Chondrocyte (in vitro differentiated cells): ENCODE data around the gene CTU1. TPM values are rescaled to one million over a fixed set of nuclear protein-coding genes. Genes with fewer than 3 reads are reported as not detected.

Experiments used
- DNase-seq: peaks from one replicate; pipeline ENCODE4 v3.0.0; 2021; ENCODE audit warnings: mixed read lengths, low spot score
- H3K27ac Mint-ChIP-seq: one replicate; pipeline ENCODE4 v1.8.0; 2021; ENCODE audit warnings: mild to moderate bottlenecking, moderate library complexity, mixed read lengths; ENCODE audit not compliant: unreplicated experiment
- H3K27me3 Mint-ChIP-seq: 2 replicates; pipeline ENCODE4 v1.8.0; 2021; ENCODE audit warnings: low read depth, mixed read lengths
- H3K36me3 Mint-ChIP-seq: 2 replicates; pipeline ENCODE4 v1.8.0; 2021; ENCODE audit warnings: low read depth, mixed read lengths
- H3K4me1 Mint-ChIP-seq: 2 replicates; pipeline ENCODE4 v1.8.0; 2021; ENCODE audit warnings: low read depth, mild to moderate bottlenecking, mixed read lengths
- H3K4me3 Mint-ChIP-seq: one replicate; pipeline ENCODE4 v1.8.0; 2021; ENCODE audit warnings: mild to moderate bottlenecking, moderate library complexity, mixed read lengths; ENCODE audit not compliant: unreplicated experiment
- H3K9me3 Mint-ChIP-seq: 2 replicates; pipeline ENCODE4 v1.8.0; 2021; ENCODE audit warnings: low read depth, mixed read lengths
- total RNA-seq: library from RNA; stranded (reverse); gene quantifications from 3 replicates; pipeline ENCODE4 v1.2.1, GENCODE V29; 2021
- TF ChIP-seq, protein P1 (sequence below): fragments of 200-600 bp; sonication (generic); IDR thresholded peaks from 2 replicates; pipeline ENCODE4 v1.5.0; 2021; ENCODE audit warnings: antibody characterized with exemption, mild to moderate bottlenecking, moderate library complexity

Gene CTU1
- total RNA-seq, 1 donor from 2014 or later, result 6.1 TPM

DNA sequence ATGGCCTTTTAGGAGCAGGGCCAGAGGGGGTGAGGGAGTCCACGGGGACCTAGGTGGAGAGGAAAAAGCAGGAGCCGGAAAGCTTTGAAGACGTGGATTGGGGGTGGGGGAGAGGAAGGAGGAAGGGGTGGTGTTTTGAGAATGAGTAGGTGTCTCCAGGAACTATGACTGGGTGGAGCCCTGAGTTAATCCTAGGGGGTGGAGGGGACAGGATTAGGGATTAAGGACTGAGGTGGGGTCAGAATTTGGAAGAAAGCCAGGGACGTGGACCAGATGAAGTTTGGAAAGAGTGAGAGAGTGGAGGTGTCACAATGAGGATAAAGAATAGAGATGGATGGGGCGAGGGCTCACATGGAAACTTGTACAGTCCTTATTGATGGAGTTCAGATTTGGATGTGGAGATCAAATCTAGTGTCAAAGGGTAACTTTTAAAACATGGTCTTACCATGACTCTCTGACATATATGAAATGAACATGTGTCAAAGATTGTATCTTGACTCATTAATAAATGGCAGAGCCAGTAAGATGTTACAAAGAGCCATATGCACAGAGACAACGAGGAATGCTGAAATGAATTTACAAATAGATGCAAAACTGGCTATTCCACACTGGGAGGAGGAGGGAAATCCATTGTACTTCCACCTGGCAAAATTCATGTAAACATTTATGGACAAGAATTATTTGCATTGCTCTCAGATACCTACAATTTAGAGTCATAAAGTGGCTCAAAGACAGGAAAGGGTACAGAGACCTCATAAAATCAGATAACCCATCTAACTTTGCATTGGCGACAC, 41.6 kb downstream of the CTU1 start:
- Mint-ChIP-seq H3K9me3 (peaks cover 4% of the 10 kb centered on the region), H3K4me1 (peaks cover 2% of the 10 kb centered on the region), H3K27ac (no peak overlapping the region), H3K4me3 (no peak overlapping the region), H3K27me3 (peaks cover 11% of the 10 kb centered on the region), H3K36me3 (peaks cover 1% of the 10 kb centered on the region)
- DNase-seq, result no peak
- TF ChIP-seq, protein P1, sequence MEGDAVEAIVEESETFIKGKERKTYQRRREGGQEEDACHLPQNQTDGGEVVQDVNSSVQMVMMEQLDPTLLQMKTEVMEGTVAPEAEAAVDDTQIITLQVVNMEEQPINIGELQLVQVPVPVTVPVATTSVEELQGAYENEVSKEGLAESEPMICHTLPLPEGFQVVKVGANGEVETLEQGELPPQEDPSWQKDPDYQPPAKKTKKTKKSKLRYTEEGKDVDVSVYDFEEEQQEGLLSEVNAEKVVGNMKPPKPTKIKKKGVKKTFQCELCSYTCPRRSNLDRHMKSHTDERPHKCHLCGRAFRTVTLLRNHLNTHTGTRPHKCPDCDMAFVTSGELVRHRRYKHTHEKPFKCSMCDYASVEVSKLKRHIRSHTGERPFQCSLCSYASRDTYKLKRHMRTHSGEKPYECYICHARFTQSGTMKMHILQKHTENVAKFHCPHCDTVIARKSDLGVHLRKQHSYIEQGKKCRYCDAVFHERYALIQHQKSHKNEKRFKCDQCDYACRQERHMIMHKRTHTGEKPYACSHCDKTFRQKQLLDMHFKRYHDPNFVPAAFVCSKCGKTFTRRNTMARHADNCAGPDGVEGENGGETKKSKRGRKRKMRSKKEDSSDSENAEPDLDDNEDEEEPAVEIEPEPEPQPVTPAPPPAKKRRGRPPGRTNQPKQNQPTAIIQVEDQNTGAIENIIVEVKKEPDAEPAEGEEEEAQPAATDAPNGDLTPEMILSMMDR, result no peak

DNA sequence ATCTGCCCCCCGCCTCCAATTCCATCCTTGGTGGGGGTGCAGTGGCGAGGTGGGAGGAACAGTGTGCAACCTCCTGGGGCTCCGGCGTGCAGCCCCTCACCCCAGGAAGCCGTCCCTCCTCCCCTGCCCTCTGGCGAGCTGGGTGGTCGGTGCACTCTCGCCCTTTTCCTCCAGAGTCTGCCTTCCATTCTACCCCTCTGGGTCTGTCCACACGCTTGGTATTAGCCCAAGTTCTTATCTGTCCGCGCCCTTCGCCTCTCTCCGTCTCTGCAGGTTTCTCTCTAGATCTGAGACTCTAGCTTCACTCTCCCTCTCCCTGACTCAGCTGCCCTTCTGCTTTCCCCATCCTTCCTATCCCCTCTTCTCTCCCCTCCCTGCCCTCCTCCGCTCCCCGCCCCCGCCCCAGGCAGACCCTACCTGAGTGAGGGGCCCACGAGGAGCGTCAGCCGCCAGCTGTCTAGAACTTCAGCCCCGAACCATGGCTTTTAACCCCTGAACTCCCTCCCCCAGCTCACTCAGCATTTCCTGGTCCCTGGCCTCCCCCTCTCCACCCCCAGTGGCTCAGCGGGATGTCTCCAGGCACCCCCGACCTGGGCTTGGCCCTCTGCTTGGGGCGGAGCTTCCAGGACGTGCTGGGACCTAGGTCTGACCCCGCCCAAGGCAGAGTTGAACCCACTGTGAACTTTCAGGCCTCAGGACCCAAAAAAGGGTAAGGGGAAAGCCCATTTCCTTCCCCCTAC, 42.8 kb downstream of the CTU1 start:
- no peak overlapping the region for H3K27ac Mint-ChIP-seq
- TF ChIP-seq, protein P1, result no peak
- H3K27me3 Mint-ChIP-seq, result peaks cover 11% of the 10 kb centered on the region
- H3K4me3 Mint-ChIP-seq, result no peak overlapping the region
- H3K36me3 Mint-ChIP-seq, result peaks cover 1% of the 10 kb centered on the region
- no peak for DNase-seq
- H3K9me3 Mint-ChIP-seq, result peaks cover 11% of the 10 kb centered on the region
- H3K4me1 Mint-ChIP-seq, result peaks cover 2% of the 10 kb centered on the region

GRCh38 chr19:51064534-51065220, 43.5 kb downstream of the CTU1 start, which contains the start of gene KLK13:
KLK13 (minus strand) TSS chr19:51065092; CDS start chr19:51065067, 25 bp downstream.
- H3K4me1 Mint-ChIP-seq, result peaks cover 2% of the 10 kb centered on the region
- H3K27ac Mint-ChIP-seq, result no peak within 1 kb of the TSS
- peaks cover 11% of the 10 kb centered on the region for H3K9me3 Mint-ChIP-seq
- peaks cover 1% of the 10 kb centered on the region for H3K36me3 Mint-ChIP-seq
- no peak for DNase-seq
- no peak within 1 kb of the TSS for H3K4me3 Mint-ChIP-seq
- H3K27me3 Mint-ChIP-seq, result peaks cover 11% of the 10 kb centered on the region
- TF ChIP-seq, protein P1, result no peak

- H3K4me1 Mint-ChIP-seq, result peaks cover 2% of the 10 kb centered on the region
- H3K4me3 Mint-ChIP-seq, result no peak overlapping the region
- H3K36me3 Mint-ChIP-seq, result peaks cover 1% of the 10 kb centered on the region
- TF ChIP-seq, protein P1, result no peak
- peaks cover 11% of the 10 kb centered on the region for H3K9me3 Mint-ChIP-seq
- peaks cover 14% of the 10 kb centered on the region for H3K27me3 Mint-ChIP-seq
- no peak for DNase-seq
- no peak overlapping the region for H3K27ac Mint-ChIP-seq
Measured at GRCh38 chr19:51063664-51064063, 44.5 kb downstream of the CTU1 start.

DNA sequence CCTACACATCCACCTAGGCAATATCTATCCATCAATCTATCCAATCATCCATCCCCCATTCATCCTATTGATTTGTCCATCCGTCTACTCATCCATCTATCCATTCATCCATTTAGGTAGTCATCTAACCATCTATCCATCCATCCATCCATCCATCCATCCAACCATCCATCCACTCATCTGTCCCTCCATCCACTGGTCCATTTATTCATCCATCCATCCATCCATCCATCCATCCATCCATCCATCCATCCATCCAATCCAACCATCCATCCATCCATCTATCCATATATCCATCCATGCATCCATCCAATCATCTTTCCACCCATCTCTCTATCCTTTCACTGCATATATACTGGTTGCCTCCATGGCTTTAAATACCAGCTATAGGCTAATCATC, 47.2 kb downstream of the CTU1 start:
- Mint-ChIP-seq H3K36me3 (no peaks in the 10 kb centered on the region), H3K9me3 (peaks cover 7% of the 10 kb centered on the region), H3K27ac (no peak overlapping the region), H3K4me1 (peaks cover 2% of the 10 kb centered on the region), H3K27me3 (peaks cover 15% of the 10 kb centered on the region), H3K4me3 (no peak overlapping the region)
- DNase-seq, result no peak
- TF ChIP-seq, protein P1, result no peak
